A549 (cell line): ENCODE measurements around the gene DTNB.

Experiments
- BHLHE40 ChIP-seq: IDR thresholded peaks from 2 replicates; pipeline ENCODE4 v1.6.1; 2012; ENCODE audit warnings: low read depth, low read length, inconsistent platforms
- GATA3 ChIP-seq: IDR thresholded peaks from 2 replicates; pipeline ENCODE4 v1.6.1; 2012; ENCODE audit warnings: borderline replicate concordance
- HMGXB4 ChIP-seq: fragments of 250-450 bp; sonication (Bioruptor Pico); IDR thresholded peaks from 2 replicates; pipeline ENCODE4 v1.5.0; 2021; ENCODE audit warnings: mild to moderate bottlenecking, moderate library complexity, borderline replicate concordance
- MAZ ChIP-seq: fragments of 150-350 bp; IDR thresholded peaks from 2 replicates; pipeline ENCODE4 v1.6.1; 2014; ENCODE audit warnings: antibody characterized with exemption, low read depth, low read length, borderline replicate concordance
- POLR2A ChIP-seq: IDR thresholded peaks from 2 replicates; pipeline ENCODE4 v1.6.1; 2012; ENCODE audit warnings: mild to moderate bottlenecking, low read length
- RAD21 ChIP-seq, 2 experiments: fragments of >200 bp in 1 of 2; sonication (Bioruptor Twin) in 1 of 2; formaldehyde crosslinking in 1 of 2; IDR thresholded peaks in 1 of 2; conservative IDR thresholded peaks in 1 of 2; 2 replicates in 1 of 2; 3 replicates in 1 of 2; pipeline ENCODE4 v1.6.1; 2012 to 2018; ENCODE audit warnings: inconsistent platforms in 1 of 2
- REST ChIP-seq: fragments of 200-600 bp; sonication (generic); IDR thresholded peaks from 2 replicates; pipeline ENCODE4 v1.6.1; 2016; ENCODE audit warnings: antibody characterized with exemption, mild to moderate bottlenecking, moderate library complexity
- RFX5 ChIP-seq: fragments of 450-650 bp; IDR thresholded peaks from 2 replicates; pipeline ENCODE4 v1.7.1; 2014; ENCODE audit warnings: antibody characterized with exemption, mild to moderate bottlenecking, moderate library complexity
- TF ChIP-seq, protein P1 (sequence below): fragments of >200 bp; sonication (Bioruptor Twin); formaldehyde crosslinking; IDR thresholded peaks from 3 replicates; pipeline ENCODE4 v1.5.1; 2016
- TF ChIP-seq, protein P2 (sequence below): fragments of 450-650 bp; IDR thresholded peaks from 2 replicates; pipeline ENCODE4 v1.6.1; 2014; ENCODE audit warnings: antibody characterized with exemption
- TF ChIP-seq, protein P3 (sequence below): IDR thresholded peaks from 2 replicates; pipeline ENCODE4 v1.6.1; 2012

DNA sequence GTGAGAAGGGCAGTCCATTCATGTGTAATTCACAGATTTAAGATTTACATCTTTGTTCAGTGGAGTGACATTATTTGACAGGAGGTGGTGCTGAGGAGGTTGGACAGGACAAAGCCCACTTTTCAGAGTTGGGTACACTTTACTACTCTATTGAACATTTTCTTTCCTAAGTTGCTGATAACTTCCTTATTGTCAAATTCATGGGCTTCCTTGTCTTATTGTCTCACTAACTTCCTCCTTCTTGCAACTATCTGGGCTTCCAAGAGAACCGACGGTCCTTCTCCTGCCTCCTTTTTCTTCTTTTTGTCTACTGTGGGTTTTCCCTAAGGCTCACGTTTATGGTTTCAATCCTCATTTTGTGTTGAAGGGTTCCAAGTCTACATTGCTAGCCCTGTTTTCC is 263.9 kb downstream of the DTNB start:
- TF ChIP-seq RFX5 (no peak), GATA3 (no peak), REST (no peak), BHLHE40 (no peak), HMGXB4 (CRISPR knock-in tag) (no peak), MAZ (no peak), POLR2A (no peak), RAD21 (conservative IDR thresholded peaks at IDR 0.05 in 1 of 2, IDR thresholded peaks at IDR 0.05 in 1 of 2) (no peak)
- TF ChIP-seq, protein P1, sequence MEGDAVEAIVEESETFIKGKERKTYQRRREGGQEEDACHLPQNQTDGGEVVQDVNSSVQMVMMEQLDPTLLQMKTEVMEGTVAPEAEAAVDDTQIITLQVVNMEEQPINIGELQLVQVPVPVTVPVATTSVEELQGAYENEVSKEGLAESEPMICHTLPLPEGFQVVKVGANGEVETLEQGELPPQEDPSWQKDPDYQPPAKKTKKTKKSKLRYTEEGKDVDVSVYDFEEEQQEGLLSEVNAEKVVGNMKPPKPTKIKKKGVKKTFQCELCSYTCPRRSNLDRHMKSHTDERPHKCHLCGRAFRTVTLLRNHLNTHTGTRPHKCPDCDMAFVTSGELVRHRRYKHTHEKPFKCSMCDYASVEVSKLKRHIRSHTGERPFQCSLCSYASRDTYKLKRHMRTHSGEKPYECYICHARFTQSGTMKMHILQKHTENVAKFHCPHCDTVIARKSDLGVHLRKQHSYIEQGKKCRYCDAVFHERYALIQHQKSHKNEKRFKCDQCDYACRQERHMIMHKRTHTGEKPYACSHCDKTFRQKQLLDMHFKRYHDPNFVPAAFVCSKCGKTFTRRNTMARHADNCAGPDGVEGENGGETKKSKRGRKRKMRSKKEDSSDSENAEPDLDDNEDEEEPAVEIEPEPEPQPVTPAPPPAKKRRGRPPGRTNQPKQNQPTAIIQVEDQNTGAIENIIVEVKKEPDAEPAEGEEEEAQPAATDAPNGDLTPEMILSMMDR: no peak
- TF ChIP-seq, protein P2, sequence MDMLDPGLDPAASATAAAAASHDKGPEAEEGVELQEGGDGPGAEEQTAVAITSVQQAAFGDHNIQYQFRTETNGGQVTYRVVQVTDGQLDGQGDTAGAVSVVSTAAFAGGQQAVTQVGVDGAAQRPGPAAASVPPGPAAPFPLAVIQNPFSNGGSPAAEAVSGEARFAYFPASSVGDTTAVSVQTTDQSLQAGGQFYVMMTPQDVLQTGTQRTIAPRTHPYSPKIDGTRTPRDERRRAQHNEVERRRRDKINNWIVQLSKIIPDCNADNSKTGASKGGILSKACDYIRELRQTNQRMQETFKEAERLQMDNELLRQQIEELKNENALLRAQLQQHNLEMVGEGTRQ: no peak
- TF ChIP-seq, protein P3, sequence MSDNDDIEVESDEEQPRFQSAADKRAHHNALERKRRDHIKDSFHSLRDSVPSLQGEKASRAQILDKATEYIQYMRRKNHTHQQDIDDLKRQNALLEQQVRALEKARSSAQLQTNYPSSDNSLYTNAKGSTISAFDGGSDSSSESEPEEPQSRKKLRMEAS: no peak
